ENCODE results near the gene SLC2A4RG. TPM values are rescaled to one million over a fixed set of nuclear protein-coding genes. Genes with fewer than 3 reads are reported as not detected.

SLC2A4RG gene
- total RNA-seq, 4 donors from 2014 or later = 26.3 to 50.2 (median 47.7) TPM

GRCh38 chr20:63734946-63735858, 4.4 kb upstream of the SLC2A4RG start:
- no peaks in the 10 kb centered on the region for H3K27me3 ChIP-seq
- H3K27ac ChIP-seq = peak overlapping the region in 1 of 4 donors; percentile 93
- no peak for DNase-seq
- no peak for TF ChIP-seq CTCF (IDR thresholded peaks at IDR 0.05)
- TF ChIP-seq EP300 (IDR thresholded peaks at IDR 0.05; ENCODE audit: low read depth) = no peak
- no peak for TF ChIP-seq POLR2AphosphoS5 (IDR thresholded peaks at IDR 0.05)
- TF ChIP-seq POLR2A (IDR thresholded peaks at IDR 0.05) = no peak
- WGBS, 2 donors (ENCODE audit: low coverage in 1 of 2) = 92 to 94% methylated on average over 10 to 34 of the region's 48 CpGs
- peaks cover 28 to 39% (median 34%) of the 10 kb centered on the region in 4 donors for H3K4me1 ChIP-seq
- intact Hi-C loops (cut with DNase I; ENCODE audit: low total_unique reads) = no loop called here
- no peaks in the 10 kb centered on the region for H3K36me3 ChIP-seq
- H3K9me3 ChIP-seq = no peaks in the 10 kb centered on the region
- in situ Hi-C loops (cut with MboI; ENCODE audit: low pct_ligation_motif_present in 1 of 4, low pct_unique_long_range_greater_than_20kb in 1 of 4, low sequenced_read_pairs in 3 of 4) = no loop called here
- no peak overlapping the region for H3K4me3 ChIP-seq

- H3K4me3 ChIP-seq = peak within 1 kb of the TSS; percentile 9 to 52 (median 26)
- 40 to 51% methylated on average over 1 to 28 of the region's 31 CpGs for WGBS, 2 donors (ENCODE audit: low coverage in 1 of 2)
- H3K4me1 ChIP-seq = peaks cover 30 to 48% (median 41%) of the 10 kb centered on the region in 4 donors
- intact Hi-C loops (cut with DNase I; ENCODE audit: low total_unique reads) = no loop called here
- TF ChIP-seq CTCF (IDR thresholded peaks at IDR 0.05) = no peak
- TF ChIP-seq EP300 (IDR thresholded peaks at IDR 0.05; ENCODE audit: low read depth) = no peak
- TF ChIP-seq POLR2A (IDR thresholded peaks at IDR 0.05) = peak; percentile 16
- peak in 1 of 3 donors; percentile 26 for TF ChIP-seq POLR2AphosphoS5 (IDR thresholded peaks at IDR 0.05)
- DNase-seq = peak; percentile 83
- no peaks in the 10 kb centered on the region for H3K36me3 ChIP-seq
- peak within 1 kb of the TSS; percentile 59 to 93 (median 82) for H3K27ac ChIP-seq
- no peaks in the 10 kb centered on the region for H3K9me3 ChIP-seq
- H3K27me3 ChIP-seq = no peaks in the 10 kb centered on the region
- in situ Hi-C loops (cut with MboI; ENCODE audit: low pct_ligation_motif_present in 1 of 4, low pct_unique_long_range_greater_than_20kb in 1 of 4, low sequenced_read_pairs in 3 of 4) = no loop called here
Measured at GRCh38 chr20:63735859-63736718, 3.5 kb upstream of the SLC2A4RG start, which contains the start of gene LIME1. Gene LIME1, plus strand, starts transcription at chr20:63736664. Its CDS starts 886 bp downstream, at chr20:63737550.

GRCh38 chr20:63736893-63737694, 2.5 kb upstream of the SLC2A4RG start:
- H3K36me3 ChIP-seq = no peaks in the 10 kb centered on the region
- peak overlapping the region; percentile 59 to 93 (median 82) for H3K27ac ChIP-seq
- peaks cover 39 to 56% (median 48%) of the 10 kb centered on the region in 4 donors for H3K4me1 ChIP-seq
- H3K9me3 ChIP-seq = no peaks in the 10 kb centered on the region
- TF ChIP-seq EP300 (IDR thresholded peaks at IDR 0.05; ENCODE audit: low read depth) = no peak
- no peak for TF ChIP-seq POLR2A (IDR thresholded peaks at IDR 0.05)
- no peak for TF ChIP-seq POLR2AphosphoS5 (IDR thresholded peaks at IDR 0.05)
- TF ChIP-seq CTCF (IDR thresholded peaks at IDR 0.05) = no peak
- intact Hi-C loops (cut with DNase I; ENCODE audit: low total_unique reads) = no loop called here
- H3K27me3 ChIP-seq = no peaks in the 10 kb centered on the region
- in situ Hi-C loops (cut with MboI; ENCODE audit: low pct_ligation_motif_present in 1 of 4, low pct_unique_long_range_greater_than_20kb in 1 of 4, low sequenced_read_pairs in 3 of 4) = no loop called here
- peak overlapping the region; percentile 9 to 52 (median 26) for H3K4me3 ChIP-seq
- peak; percentile 54 for DNase-seq
- WGBS, 2 donors (ENCODE audit: low coverage in 1 of 2) = 28 to 80% methylated on average over 1 to 19 of the region's 30 CpGs
